GM19023 (cell line): ENCODE measurements around the gene YDJC.
"Not testable (repeated sequence)": the region's sequence is repeated elsewhere in the genome, so short reads cannot be mapped to it uniquely, and the experiment has no call there.

Experiments
- ATAC-seq: cut with Tn5 transposase; IDR thresholded peaks from one replicate; pipeline ENCODE4 v1.9.1; 2021; ENCODE audit warnings: mild to moderate bottlenecking, moderate library complexity; ENCODE audit not compliant: unreplicated experiment

YDJC gene

DNA sequence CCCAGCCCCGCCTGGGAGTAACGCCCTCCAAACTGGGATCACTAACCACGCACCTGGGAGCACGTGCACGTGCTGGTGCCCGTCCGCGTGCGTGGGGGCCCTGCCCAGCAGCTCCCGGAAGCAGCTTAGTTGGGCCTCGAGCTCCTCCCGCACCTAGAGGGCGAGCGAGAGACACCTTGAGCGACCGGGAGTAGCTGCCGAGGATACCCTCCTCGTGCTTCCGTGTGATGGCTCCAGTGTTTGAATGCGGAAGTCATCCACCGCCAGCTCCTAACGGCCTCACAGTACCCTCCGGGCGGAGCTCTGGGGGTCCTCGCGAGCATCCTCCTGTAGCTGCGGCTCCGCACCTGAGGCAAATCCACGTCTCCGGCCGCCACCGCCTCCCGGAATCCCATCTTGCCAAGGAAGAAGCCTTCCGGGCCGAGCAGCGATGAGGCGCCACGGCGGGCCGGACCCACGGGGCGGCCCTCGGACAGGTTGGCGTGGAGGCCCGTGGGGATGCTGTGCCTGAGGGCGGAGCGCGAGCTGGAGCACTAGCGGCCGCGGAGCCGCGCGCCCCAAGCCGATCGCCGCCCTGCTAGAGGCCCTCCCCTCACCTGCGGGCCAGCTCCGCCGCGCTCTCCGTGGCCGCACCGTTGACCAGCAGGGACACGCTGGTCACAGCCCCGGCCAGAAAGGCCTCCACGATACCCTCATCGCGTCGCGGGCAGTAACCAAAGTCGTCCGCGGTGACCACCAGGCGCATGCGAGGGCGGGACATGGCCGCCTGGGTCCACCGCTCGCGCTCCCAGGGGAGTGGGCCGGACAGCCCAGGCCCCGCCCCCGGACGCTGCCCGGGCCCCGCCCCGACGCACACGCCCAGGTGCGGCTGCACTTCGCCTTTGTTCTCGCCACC lies at the start of gene YDJC:
TSS of gene YDJC (minus strand) at position 768 of the 895 bp plus-strand sequence. CDS start at position 760, 8 bp downstream.
- peak; percentile 79 for ATAC-seq

- no peak for ATAC-seq
Measured at GRCh38 chr22:21679383-21679782, 49.6 kb upstream of the YDJC start.

- ATAC-seq, result not testable (repeated sequence)
Measured at GRCh38 chr22:21678842-21679241, 49.0 kb upstream of the YDJC start.

GRCh38 chr22:21677606-21678443 lies 48.0 kb upstream of the YDJC start:
- ATAC-seq, result no peak

GRCh38 chr22:21674638-21675245 lies 44.9 kb upstream of the YDJC start:
- ATAC-seq, result no peak

DNA sequence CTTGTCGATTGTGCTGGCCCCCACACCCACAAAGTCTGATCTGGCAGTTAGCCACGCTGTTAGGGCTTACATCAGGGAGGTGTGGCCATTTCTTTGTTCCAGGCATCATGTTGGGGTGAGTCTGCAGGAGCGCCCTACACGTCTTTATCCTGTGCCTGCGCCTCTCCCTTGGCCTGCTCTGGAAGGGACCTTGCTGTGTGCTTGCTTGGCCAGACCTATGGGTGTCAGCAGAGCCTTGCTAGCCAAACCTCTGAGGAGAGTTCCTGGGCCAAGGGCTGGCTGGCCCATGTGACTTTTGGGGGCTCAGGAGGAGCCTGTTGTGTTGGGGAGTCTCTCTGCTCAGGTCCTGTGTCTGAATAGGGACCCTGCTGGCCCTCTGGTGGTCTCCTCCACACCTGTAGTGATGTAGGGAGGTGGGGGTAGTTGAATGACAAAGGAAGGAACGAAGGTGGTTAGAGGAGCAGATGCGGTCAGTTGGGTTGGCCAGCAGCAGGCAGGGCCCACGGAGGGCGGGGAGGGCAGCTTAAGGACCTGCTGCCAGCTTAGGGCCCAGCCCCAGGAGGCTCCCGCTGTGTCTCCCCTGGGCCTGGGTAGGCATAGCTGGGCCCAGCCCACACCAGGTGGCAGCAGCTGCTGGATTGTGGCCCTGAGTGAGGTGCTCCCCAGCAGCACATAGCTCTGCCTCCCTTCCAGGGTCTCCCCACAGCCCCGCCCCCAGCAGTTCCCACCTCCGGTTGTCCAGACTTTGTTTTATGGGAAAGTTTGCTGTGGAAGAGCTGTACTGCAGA lies 43.9 kb upstream of the YDJC start:
- no peak for ATAC-seq

DNA sequence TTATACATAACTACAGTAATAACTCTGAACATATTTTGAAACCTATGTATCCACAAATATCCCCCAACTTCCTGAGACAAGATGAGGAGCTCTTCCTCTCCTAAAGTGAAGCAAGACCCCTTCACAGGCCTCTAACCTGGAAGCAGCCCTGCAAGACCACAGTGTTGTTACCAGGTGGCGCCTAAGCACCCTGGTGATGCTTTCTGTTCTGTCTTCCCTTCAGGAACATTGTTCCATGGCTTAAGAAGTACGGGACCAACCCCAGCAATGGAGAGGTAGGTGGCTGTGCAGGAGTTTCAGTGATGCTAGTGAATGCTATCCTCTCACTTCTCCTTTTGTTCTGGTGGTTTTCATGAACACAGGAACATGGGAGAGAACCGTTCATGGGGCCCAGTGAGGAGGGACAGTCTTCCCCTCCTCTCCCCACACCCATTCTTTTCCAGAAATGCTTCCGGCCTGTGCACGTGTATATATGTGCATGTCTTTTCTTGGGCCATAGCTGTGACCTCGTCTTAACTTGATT lies 42.3 kb upstream of the YDJC start:
- ATAC-seq, result no peak

- no peak for ATAC-seq
Measured at GRCh38 chr22:21669026-21669425, 39.2 kb upstream of the YDJC start.

- no peak for ATAC-seq
Measured at GRCh38 chr22:21666786-21667185, 37.0 kb upstream of the YDJC start.

DNA sequence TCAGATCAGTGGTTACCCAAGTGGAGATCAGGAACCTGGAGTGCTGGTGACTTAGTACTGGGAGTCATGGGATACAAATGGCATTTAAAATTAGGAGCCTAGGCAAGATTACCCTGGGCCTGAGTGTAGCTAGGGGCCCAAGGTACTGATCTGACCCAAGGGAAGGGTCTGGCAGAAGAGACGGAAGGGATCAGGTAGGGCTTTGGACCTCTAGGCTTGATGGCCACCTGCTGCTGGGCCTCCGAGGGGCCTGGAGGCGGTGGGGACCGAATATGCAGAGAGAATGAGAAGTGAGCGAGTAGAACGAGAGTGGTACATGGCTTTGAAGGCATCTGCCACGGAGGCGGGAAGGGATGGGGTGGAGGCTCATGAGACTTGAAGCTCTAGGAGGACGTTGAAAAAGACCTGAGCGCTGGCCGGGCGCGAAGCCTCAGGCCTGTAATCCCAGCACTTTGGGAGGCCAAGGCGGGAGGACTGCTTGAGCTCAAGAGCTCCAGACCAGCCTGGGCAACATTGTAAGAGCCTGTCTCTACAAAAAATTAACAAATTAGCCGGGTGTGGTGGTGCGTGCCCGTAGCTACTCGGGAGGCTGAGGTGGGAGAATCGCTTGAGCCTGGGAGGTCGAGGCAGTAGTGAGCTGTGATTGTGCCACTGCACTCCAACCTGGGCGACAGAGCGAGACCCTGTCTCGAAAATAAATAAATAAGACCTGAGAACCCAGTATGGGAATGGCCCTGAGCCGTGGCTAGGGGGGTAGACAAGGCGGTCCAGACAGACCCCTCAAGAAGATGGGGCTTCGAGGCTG lies 35.4 kb upstream of the YDJC start:
- no peak for ATAC-seq

- no peak for ATAC-seq
Measured at GRCh38 chr22:21663738-21664137, 33.9 kb upstream of the YDJC start.

- ATAC-seq, result no peak
Measured at GRCh38 chr22:21661991-21662390, 32.2 kb upstream of the YDJC start.

- ATAC-seq, result no peak
Measured at GRCh38 chr22:21660904-21661303, 31.1 kb upstream of the YDJC start.

DNA sequence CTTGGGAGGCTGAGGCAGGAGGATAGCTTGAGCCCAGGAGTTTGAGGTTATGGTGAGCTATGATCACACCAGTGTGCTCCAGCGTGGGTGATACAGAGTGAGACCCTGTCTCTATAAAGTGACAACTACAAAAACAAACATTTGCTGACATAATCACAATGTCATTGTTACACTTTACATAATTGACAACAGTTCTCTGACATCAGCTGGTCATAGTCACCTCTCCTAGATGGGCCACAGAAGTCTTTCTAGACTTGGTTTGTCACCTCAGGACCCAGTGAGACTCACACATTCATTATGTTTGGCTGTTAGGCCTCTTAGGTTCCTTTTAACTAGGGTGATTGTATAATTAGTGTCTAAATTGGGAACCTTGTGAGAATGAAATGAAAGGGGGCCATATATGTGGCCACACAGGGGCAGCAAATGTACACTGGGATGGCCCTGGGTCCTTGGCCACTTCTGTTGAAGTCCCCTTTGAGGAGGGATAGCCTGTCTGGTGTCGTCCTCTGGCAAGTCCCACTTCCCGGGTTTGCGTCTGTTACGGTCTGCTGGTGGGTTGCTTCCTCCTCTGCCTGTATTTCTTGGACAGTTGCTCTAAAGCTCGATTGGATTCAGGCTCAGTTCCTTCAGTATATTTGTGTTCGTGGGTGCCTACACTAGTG lies 30.2 kb upstream of the YDJC start:
- ATAC-seq, result no peak

GRCh38 chr22:21657360-21658032 lies 27.7 kb upstream of the YDJC start:
- ATAC-seq, result peak; percentile 88

GRCh38 chr22:21657020-21657359 lies 27.2 kb upstream of the YDJC start:
- ATAC-seq, result no peak

DNA sequence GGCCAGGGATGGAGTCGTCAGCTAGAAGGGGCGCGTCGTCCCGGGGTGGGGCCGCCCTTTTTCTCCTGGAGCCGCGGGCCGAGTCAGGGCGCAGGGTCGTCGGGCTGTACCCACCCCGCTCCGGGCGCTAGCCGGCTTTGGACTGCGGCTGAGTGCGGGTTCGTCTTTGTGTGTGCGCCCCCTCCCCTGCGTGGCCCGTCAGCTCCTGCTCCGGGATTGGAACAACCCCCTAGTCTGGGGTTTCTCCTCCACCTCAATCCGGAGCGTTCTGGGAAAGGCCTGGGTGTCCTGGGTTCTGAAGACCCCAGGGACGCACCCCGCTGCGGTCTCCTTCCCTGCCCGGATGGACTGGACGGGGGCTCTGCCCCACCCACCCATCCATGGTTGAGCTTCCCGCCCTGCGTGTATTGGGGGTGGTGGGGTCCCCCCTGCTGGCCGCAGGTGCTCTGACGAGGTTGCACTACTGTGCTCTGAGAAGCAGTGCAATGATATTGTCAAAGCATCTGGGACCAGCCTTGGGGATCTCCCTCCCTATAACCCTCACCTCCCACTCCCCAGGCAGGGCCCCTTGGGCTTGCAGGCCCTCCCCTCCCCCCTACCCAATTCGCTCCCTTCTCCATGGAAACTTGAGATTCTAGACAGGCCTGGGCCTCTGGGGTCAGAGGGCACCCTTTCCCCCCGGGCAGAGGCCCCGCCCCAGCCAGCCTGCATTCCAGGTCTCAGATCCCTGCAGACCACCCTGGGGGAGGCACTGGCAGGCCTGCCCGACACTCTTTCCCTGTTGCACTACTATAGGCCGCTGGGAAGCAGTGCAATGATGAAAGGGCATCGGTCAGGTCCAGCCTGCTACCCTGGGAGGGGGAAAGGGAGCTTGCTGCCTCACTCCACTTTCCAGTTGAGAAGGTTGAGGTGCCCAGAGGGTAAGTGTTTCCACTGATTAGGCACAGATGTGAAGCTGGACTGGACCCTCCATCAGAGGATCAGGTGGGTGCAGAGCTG lies 23.0 kb upstream of the YDJC start:
- peak; percentile 3 for ATAC-seq
